Vagina (tissue), 2 donors: Measurements from ENCODE around the gene PPIA. TPM values are rescaled to one million over a fixed set of nuclear protein-coding genes. Genes with fewer than 3 reads are reported as not detected.

Source experiments
- DNase-seq, 2 donors: peaks; one replicate each; pipeline ENCODE4 v3.0.0-alpha.2; 2017; ENCODE audit errors: extremely low spot score in 2 of 2
- H3K27ac ChIP-seq: fragments of 200-600 bp; sonication (generic); one replicate; pipeline ENCODE4 v1.5.1; 2019
- H3K27me3 ChIP-seq: fragments of 200-600 bp; sonication (generic); one replicate; pipeline ENCODE4 v1.5.1; 2019
- H3K36me3 ChIP-seq, 2 donors: fragments of 200-600 bp; sonication (generic); one replicate each; pipeline ENCODE4 v1.5.1; 2017 to 2019
- H3K4me1 ChIP-seq: fragments of 200-600 bp; sonication (generic); one replicate; pipeline ENCODE4 v1.5.1; 2019
- H3K4me3 ChIP-seq, 2 donors: fragments of 200-600 bp; sonication (generic); 1 replicate in 1 of 2; 2 replicates in 1 of 2; pipeline ENCODE4 v1.5.1; 2016 to 2019
- H3K9me3 ChIP-seq: fragments of 200-600 bp; sonication (generic); one replicate; pipeline ENCODE4 v1.5.1; 2019
- POLR2A ChIP-seq, 2 donors: fragments of 450-650 bp; IDR thresholded peaks; one replicate each; pipeline ENCODE4 v1.6.1; 2017; ENCODE audit warnings: antibody characterized with exemption in 2 of 2, mild to moderate bottlenecking in 2 of 2, moderate library complexity in 2 of 2
- POLR2AphosphoS5 ChIP-seq, 2 donors: sonication (generic); formaldehyde crosslinking; IDR thresholded peaks; one replicate each; pipeline ENCODE4 v1.9.0; 2017; ENCODE audit warnings: antibody characterized with exemption in 2 of 2, mild to moderate bottlenecking in 2 of 2, low read depth in 1 of 2; ENCODE audit not compliant: insufficient read depth in 1 of 2
- intact Hi-C: fragments of 100-400 bp; cut with DNase I; formaldehyde crosslinking; loops from one replicate; pipeline ENCODE4 v1.15.1; 2023
- total RNA-seq: library from RNA; depleted of rRNA; stranded (reverse); fragments of >200 nt; gene quantifications from one replicate; pipeline ENCODE4 v1.2.3, GENCODE V29; 2016
- TF ChIP-seq, protein P1 (sequence below), 3 experiments: fragments of 450-650 bp in 2 of 3; fragments of 200-600 bp in 1 of 3; sonication (generic) in 1 of 3; IDR thresholded peaks; one replicate each; pipeline ENCODE4 v1.5.1; 2017 to 2019; ENCODE audit warnings: antibody characterized with exemption in 3 of 3, mild to moderate bottlenecking in 2 of 3, moderate library complexity in 2 of 3

The PPIA gene
- total RNA-seq, 1 donor from 2014 or later, result 1,197 TPM

DNA sequence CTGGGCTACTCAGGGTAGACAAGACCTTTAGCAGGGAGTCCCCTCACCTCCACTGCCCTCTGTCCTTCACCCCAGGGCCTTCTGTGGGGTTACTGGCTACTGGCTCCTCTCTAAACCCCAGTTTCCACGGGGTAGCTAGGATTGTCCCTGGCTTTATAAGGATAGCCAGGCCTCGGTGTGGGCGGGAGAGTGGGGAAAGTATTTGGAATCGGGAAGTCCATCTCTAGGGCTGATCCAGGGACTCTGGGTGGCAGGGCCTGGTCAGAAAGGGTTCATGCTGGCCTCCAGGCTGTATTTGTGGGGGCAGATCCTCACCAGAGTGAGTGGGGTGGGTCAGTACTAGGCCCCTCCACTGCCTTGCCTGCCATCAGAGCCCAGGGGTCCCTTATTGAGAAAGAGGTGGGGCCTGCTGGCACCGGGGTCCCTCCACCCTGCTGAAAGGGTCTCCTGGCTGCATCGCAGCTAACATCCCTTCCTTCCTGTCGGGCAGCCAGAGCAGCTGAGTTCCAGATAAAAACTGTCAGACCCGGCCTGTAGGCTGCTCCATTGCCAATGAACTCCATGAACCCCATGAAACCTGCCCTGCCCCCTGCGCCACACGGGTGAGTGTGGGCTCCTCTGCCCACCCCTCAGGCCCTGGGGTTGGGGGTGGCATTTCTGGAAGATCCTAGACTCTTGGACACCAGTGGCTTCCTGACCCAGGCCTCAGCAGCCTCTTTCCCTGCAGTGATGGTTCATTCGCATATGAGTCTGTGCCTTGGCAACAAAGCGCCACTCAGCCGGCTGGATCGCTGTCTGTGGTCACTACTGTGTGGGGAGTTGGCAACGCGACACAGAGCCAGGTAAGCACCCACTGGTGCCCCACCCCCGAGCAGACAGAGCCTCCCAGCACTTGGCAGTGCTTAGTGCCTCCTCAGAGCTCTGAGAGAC lies 40.5 kb upstream of the PPIA start:
- intact Hi-C loops, result no loop called here

DNA sequence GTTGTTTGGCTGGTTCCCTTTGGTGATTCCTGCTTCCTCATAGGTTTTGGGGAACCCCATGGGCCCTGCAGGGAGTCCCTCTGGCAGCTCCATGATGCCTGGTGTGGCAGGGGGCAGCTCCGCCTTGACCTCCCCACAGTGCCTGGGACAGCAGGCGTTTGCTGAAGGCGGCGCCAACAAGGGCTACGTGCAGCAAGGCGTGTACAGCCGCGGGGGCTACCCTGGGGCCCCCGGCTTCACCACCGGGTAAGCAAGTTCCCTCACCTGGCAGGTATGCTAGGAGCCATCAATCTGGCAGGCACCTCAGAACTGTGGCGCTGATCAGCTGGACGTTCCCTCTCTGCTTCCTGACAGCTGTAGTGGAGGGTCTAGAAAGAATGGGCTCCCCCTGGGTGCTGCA lies 39.6 kb upstream of the PPIA start:
- Histone ChIP-seq H3K9me3 (no peaks in the 10 kb centered on the region), H3K36me3 (peaks cover 0 to 51% of the 10 kb centered on the region in 2 donors), H3K27ac (no peak overlapping the region), H3K4me3 (no peak overlapping the region), H3K27me3 (no peaks in the 10 kb centered on the region), H3K4me1 (peaks cover 53% of the 10 kb centered on the region)
- intact Hi-C loops, result no loop called here
- TF ChIP-seq POLR2A (IDR thresholded peaks at IDR 0.05) (no peak), POLR2AphosphoS5 (IDR thresholded peaks at IDR 0.05; ENCODE audit: insufficient read depth in 1 of 2, low read depth in 1 of 2) (no peak)
- TF ChIP-seq, protein P1, sequence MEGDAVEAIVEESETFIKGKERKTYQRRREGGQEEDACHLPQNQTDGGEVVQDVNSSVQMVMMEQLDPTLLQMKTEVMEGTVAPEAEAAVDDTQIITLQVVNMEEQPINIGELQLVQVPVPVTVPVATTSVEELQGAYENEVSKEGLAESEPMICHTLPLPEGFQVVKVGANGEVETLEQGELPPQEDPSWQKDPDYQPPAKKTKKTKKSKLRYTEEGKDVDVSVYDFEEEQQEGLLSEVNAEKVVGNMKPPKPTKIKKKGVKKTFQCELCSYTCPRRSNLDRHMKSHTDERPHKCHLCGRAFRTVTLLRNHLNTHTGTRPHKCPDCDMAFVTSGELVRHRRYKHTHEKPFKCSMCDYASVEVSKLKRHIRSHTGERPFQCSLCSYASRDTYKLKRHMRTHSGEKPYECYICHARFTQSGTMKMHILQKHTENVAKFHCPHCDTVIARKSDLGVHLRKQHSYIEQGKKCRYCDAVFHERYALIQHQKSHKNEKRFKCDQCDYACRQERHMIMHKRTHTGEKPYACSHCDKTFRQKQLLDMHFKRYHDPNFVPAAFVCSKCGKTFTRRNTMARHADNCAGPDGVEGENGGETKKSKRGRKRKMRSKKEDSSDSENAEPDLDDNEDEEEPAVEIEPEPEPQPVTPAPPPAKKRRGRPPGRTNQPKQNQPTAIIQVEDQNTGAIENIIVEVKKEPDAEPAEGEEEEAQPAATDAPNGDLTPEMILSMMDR (IDR thresholded peaks at IDR 0.05), result no peak
- DNase-seq, result no peak

More for the DNA sequence above, 40.5 kb upstream of the PPIA start:
- Histone ChIP-seq H3K9me3 (no peaks in the 10 kb centered on the region), H3K27me3 (no peaks in the 10 kb centered on the region), H3K27ac (peak overlapping the region; percentile 23), H3K36me3 (peaks cover 0 to 42% of the 10 kb centered on the region in 2 donors), H3K4me1 (peaks cover 54% of the 10 kb centered on the region), H3K4me3 (no peak overlapping the region)
- TF ChIP-seq, protein P1 (IDR thresholded peaks at IDR 0.05), result no peak
- TF ChIP-seq POLR2AphosphoS5 (IDR thresholded peaks at IDR 0.05; ENCODE audit: insufficient read depth in 1 of 2, low read depth in 1 of 2) (no peak), POLR2A (IDR thresholded peaks at IDR 0.05) (no peak)
- DNase-seq, result no peak

DNA sequence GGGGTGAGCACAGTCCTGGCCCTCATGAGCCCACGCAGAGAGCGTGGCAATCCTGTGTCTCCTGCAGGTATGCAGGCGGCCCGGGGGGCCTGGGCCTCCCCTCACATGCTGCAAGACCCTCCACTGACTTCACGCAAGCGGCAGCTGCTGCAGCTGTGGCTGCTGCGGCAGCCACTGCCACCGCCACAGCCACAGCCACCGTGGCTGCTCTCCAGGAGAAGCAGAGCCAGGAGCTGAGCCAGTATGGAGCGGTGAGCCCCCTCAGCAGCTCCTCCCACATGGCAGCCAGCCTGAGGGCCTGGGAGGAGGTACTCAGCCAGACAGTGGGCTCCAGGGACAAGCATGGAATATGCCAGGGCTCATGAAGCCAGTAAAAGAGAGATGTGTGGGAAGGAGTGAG lies 39.2 kb upstream of the PPIA start:
- Histone ChIP-seq H3K27ac (no peak overlapping the region), H3K27me3 (no peaks in the 10 kb centered on the region), H3K4me3 (no peak overlapping the region), H3K4me1 (peaks cover 52% of the 10 kb centered on the region), H3K36me3 (peaks cover 0 to 55% of the 10 kb centered on the region in 2 donors), H3K9me3 (no peaks in the 10 kb centered on the region)
- intact Hi-C loops, result no loop called here
- no peak for TF ChIP-seq POLR2AphosphoS5 (IDR thresholded peaks at IDR 0.05; ENCODE audit: insufficient read depth in 1 of 2, low read depth in 1 of 2)
- TF ChIP-seq, protein P1 (IDR thresholded peaks at IDR 0.05), result no peak
- no peak for TF ChIP-seq POLR2A (IDR thresholded peaks at IDR 0.05)
- DNase-seq, result no peak

DNA sequence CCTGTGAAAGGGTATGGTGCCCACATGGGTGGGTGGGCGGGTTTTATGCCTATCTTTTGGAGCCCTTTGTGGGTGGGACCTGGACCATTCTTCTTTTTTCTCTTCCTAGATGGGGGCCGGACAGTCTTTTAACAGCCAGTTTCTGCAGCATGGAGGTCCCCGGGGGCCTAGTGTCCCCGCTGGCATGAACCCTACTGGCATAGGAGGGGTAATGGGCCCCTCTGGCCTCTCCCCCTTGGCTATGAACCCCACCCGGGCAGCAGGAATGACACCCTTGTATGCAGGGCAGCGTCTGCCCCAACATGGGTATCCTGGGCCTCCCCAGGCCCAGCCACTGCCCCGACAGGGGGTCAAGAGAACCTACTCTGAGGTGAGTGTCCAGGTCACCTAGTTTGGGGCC lies 38.7 kb upstream of the PPIA start:
- Histone ChIP-seq H3K27ac (no peak overlapping the region), H3K27me3 (no peaks in the 10 kb centered on the region), H3K36me3 (peaks cover 0 to 59% of the 10 kb centered on the region in 2 donors), H3K4me3 (no peak overlapping the region), H3K9me3 (no peaks in the 10 kb centered on the region), H3K4me1 (peaks cover 53% of the 10 kb centered on the region)
- DNase-seq, result no peak
- intact Hi-C loops, result no loop called here
- TF ChIP-seq, protein P1 (IDR thresholded peaks at IDR 0.05), result no peak
- TF ChIP-seq POLR2A (IDR thresholded peaks at IDR 0.05) (no peak), POLR2AphosphoS5 (IDR thresholded peaks at IDR 0.05; ENCODE audit: insufficient read depth in 1 of 2, low read depth in 1 of 2) (no peak)

DNA sequence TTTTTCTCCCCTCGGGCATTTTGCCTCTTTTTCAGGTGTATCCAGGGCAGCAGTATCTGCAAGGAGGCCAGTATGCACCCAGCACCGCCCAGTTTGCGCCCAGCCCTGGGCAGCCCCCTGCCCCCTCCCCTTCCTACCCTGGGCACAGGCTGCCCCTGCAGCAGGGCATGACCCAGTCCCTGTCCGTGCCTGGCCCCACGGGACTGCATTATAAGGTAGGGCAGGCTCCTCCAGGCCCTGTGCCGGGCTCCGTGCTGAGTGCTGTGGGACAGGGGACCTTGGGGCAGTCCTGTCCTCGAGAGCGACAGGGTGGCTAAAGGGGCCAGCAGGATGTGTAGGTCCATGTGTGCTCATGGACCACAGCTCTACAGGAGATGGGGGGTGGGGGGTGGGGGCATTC lies 37.2 kb upstream of the PPIA start:
- Histone ChIP-seq H3K36me3 (peaks cover 0 to 74% of the 10 kb centered on the region in 2 donors), H3K4me1 (peaks cover 51% of the 10 kb centered on the region), H3K27me3 (no peaks in the 10 kb centered on the region), H3K4me3 (no peak overlapping the region), H3K9me3 (no peaks in the 10 kb centered on the region), H3K27ac (no peak overlapping the region)
- intact Hi-C loops, result no loop called here
- no peak for TF ChIP-seq POLR2A (IDR thresholded peaks at IDR 0.05)
- TF ChIP-seq, protein P1 (IDR thresholded peaks at IDR 0.05), result no peak
- no peak for TF ChIP-seq POLR2AphosphoS5 (IDR thresholded peaks at IDR 0.05; ENCODE audit: insufficient read depth in 1 of 2, low read depth in 1 of 2)
- DNase-seq, result no peak
